ENCODE results near the gene MED16.

DNA sequence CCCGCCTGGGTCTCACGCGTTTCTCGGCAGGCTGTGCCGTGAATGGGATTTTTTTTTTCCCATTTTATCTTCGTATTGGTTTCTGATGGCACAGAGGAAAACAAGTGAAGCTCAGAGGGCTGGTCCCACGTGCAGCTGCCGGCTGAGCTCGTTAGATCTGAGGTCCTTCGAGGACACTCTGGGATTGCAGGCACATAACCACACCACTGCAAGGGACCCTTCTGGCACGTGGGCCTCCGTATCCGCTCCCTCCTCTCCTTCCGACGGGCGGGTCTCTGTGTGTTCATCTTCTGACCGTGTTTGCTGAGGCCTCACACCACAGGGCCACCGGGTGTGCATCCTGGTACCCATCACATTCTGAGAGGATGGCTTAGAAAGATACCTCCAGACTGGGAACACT lies 16.9 kb downstream of the MED16 start:
- TF ChIP-seq, protein P1, sequence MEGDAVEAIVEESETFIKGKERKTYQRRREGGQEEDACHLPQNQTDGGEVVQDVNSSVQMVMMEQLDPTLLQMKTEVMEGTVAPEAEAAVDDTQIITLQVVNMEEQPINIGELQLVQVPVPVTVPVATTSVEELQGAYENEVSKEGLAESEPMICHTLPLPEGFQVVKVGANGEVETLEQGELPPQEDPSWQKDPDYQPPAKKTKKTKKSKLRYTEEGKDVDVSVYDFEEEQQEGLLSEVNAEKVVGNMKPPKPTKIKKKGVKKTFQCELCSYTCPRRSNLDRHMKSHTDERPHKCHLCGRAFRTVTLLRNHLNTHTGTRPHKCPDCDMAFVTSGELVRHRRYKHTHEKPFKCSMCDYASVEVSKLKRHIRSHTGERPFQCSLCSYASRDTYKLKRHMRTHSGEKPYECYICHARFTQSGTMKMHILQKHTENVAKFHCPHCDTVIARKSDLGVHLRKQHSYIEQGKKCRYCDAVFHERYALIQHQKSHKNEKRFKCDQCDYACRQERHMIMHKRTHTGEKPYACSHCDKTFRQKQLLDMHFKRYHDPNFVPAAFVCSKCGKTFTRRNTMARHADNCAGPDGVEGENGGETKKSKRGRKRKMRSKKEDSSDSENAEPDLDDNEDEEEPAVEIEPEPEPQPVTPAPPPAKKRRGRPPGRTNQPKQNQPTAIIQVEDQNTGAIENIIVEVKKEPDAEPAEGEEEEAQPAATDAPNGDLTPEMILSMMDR (IDR thresholded peaks at IDR 0.05 in 8 of 11, conservative IDR thresholded peaks at IDR 0.05 in 3 of 11): no peak
- TF ChIP-seq POLR2AphosphoS5 (IDR thresholded peaks at IDR 0.05) (no peak), POLR2A (IDR thresholded peaks at IDR 0.05) (no peak)
